ENCODE measurements around the gene MRPL45. TPM values are rescaled to one million over a fixed set of nuclear protein-coding genes. Genes with fewer than 3 reads are reported as not detected.

Gene MRPL45
- total RNA-seq, 2 experiments from 2014 or later: 45.0 to 46.6 TPM

DNA sequence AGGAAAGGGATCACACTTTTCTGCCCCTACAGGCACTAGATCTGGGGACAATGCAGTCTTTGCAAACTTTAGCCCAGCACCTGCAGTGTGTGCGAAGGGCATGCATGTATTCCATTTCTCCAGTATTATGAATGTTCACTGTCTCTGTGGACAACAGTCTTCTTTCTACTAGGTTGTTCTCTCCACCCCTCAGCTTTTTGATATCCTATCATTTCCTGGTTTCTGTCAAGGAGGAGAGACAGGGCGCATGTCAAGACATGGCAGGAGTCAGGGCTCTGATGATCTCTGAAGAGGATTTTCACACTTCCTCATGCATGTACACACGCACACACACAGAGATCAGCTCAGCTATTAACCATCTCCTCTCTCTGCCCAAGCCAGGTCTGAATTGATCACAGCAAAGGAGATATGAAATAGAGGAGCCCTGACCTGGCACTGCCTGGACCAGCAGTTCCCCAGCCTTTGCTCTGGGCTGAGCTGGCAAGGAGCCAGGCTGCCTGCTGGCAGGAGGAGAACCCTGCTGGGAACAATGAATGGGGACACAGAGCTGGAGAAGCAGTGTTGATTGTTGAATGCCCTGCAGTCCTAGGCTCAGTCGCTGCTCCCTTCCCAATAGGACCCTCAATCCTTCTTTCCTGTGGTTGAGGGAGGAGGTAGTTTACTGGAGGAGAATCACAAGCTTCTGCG lies 44.2 kb downstream of the MRPL45 start:
- no peak for DNase-seq
- intact Hi-C loops (cut with micrococcal nuclease): no loop called here
- Mint-ChIP-seq H3K27me3 (peaks cover 6% of the 10 kb centered on the region), H3K36me3 (no peaks in the 10 kb centered on the region), H3K4me3 (no peak overlapping the region), H3K27ac (no peak overlapping the region), H3K9me3 (no peaks in the 10 kb centered on the region), H3K4me1 (ENCODE audit: low read depth) (no peaks in the 10 kb centered on the region)
- ChIA-PET CTCF (interaction anchor here (0.6 kb wide), 1 partner anchor 8 kb away, joined by 3 read pairs; no protein-coding TSS in a partner anchor), POLR2A (no interaction called here)

- CTCF ChIA-PET: interaction anchor here (1.4 kb wide), 1 partner anchor 15 kb away, joined by 4 read pairs; no protein-coding TSS in a partner anchor
- H3K9me3 Mint-ChIP-seq: no peaks in the 10 kb centered on the region
- no peak for DNase-seq
- no peaks in the 10 kb centered on the region for H3K36me3 Mint-ChIP-seq
- H3K4me1 Mint-ChIP-seq (ENCODE audit: low read depth): no peaks in the 10 kb centered on the region
- POLR2A ChIA-PET: no interaction called here
- H3K4me3 Mint-ChIP-seq: no peak overlapping the region
- H3K27ac Mint-ChIP-seq: no peak overlapping the region
- intact Hi-C loops (cut with micrococcal nuclease): no loop called here
- peaks cover 6% of the 10 kb centered on the region for H3K27me3 Mint-ChIP-seq
These were observed 46.1 kb downstream of the MRPL45 start for GRCh38 chr17:38342886-38343607.

DNA sequence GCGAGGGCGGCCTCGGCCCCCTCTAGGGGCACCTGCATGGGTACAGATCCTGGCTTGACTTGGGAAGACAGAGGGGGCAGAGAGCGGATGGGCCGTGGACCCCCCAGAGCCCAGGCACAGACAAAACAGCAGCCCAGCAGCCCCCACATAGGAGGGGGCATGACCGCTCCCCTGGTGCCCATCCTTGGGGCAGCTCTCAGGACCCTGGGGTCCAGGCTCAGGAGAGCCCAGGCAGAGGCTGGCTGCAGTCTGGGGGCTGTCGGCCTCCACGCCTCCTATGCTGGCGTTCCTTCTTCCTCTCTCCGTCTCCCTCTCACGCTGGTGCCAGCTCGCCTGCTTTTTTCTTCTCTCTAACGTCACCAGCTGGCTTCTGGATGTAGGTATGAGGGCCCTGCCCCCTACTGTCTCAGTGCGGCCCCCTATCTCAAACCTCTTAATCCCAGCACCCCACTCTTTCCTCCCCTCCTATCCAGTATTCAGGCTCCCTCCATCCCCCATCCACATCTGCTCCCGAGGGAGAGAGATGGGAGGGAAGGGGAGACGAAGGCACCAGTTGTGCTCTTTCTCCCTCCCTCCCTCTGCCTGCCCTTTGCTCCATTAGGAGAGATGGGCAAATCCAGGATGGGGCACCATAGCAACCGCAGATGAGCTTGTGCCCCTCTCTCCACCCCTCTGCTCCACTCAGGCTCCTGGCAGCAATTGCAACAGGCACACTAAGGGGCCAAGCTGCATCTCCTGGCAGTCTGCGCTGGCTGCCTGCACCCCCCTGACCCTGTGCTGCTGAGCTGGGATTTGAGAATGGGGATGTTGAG lies 46.8 kb downstream of the MRPL45 start, which contains the start of gene GPR179:
Gene GPR179, minus strand, starts transcription at position 349 of the 812 bp plus-strand sequence. Its CDS starts 167 bp downstream, at position 182.
- DNase-seq: no peak
- Mint-ChIP-seq H3K27me3 (peaks cover 6% of the 10 kb centered on the region), H3K4me1 (ENCODE audit: low read depth) (peaks cover 1% of the 10 kb centered on the region), H3K4me3 (no peak within 1 kb of the TSS), H3K36me3 (no peaks in the 10 kb centered on the region), H3K27ac (no peak within 1 kb of the TSS), H3K9me3 (no peaks in the 10 kb centered on the region)
- CTCF ChIA-PET: interaction anchor here (1.2 to 1.4 kb wide), 2 partner anchors 16 to 70 kb away, joined by 4 read pairs; no protein-coding TSS in a partner anchor
- intact Hi-C loops (cut with micrococcal nuclease): no loop called here
- POLR2A ChIA-PET: interaction anchor here (1.1 kb wide), 1 partner anchor 10 kb away, joined by 3 read pairs; no protein-coding TSS in a partner anchor

- DNase-seq: no peak
- intact Hi-C loops (cut with micrococcal nuclease): no loop called here
- Mint-ChIP-seq H3K9me3 (no peaks in the 10 kb centered on the region), H3K4me3 (no peak overlapping the region), H3K4me1 (ENCODE audit: low read depth) (peaks cover 4% of the 10 kb centered on the region), H3K36me3 (no peaks in the 10 kb centered on the region), H3K27me3 (peaks cover 6% of the 10 kb centered on the region), H3K27ac (no peak overlapping the region)
- ChIA-PET POLR2A (interaction anchor here (1.1 kb wide), 1 partner anchor 9 kb away, joined by 3 read pairs; no protein-coding TSS in a partner anchor), CTCF (interaction anchor here (1.2 to 1.4 kb wide), 2 partner anchors 17 to 70 kb away, joined by 4 read pairs; no protein-coding TSS in a partner anchor)
These were observed 47.4 kb downstream of the MRPL45 start for GRCh38 chr17:38344420-38344745.

- Mint-ChIP-seq H3K27me3 (peaks cover 6% of the 10 kb centered on the region), H3K9me3 (no peaks in the 10 kb centered on the region), H3K4me1 (ENCODE audit: low read depth) (peaks cover 13% of the 10 kb centered on the region), H3K4me3 (no peak overlapping the region), H3K36me3 (no peaks in the 10 kb centered on the region), H3K27ac (no peak overlapping the region)
- ChIA-PET CTCF (interaction anchor here (0.9 to 12.0 kb wide), 3 partner anchors 24 to 75 kb away, joined by 3 to 265 read pairs (median 3); no protein-coding TSS in a partner anchor), POLR2A (interaction anchor here (0.7 kb wide), 1 partner anchor 1234 kb away, joined by 3 read pairs; no protein-coding TSS in a partner anchor)
- intact Hi-C loops (cut with micrococcal nuclease): loop anchor here (5.0 kb wide), 1 partner anchor 147 kb away; no protein-coding TSS in a partner anchor
- no peak for DNase-seq
These were observed 48.8 kb downstream of the MRPL45 start for GRCh38 chr17:38345743-38346142.

GRCh38 chr17:38349097-38349730 lies 52.2 kb downstream of the MRPL45 start:
- no peak overlapping the region for H3K4me3 Mint-ChIP-seq
- ChIA-PET POLR2A (interaction anchor here (0.7 to 1.9 kb wide), 4 partner anchors 10 to 66 kb away, joined by 3 to 7 read pairs (median 4); no protein-coding TSS in a partner anchor), CTCF (interaction anchor here (0.6 to 12.0 kb wide), 37 partner anchors 9 to 321 kb away, joined by 3 to 265 read pairs (median 5); partner anchors contain the start of gene ARHGAP23)
- peaks cover 2% of the 10 kb centered on the region for H3K27me3 Mint-ChIP-seq
- no peak overlapping the region for H3K27ac Mint-ChIP-seq
- intact Hi-C loops (cut with micrococcal nuclease): loop anchor here (1.0 to 5.0 kb wide), 2 partner anchors 65 to 143 kb away; no protein-coding TSS in a partner anchor
- no peaks in the 10 kb centered on the region for H3K36me3 Mint-ChIP-seq
- peaks cover 33% of the 10 kb centered on the region for H3K4me1 Mint-ChIP-seq (ENCODE audit: low read depth)
- H3K9me3 Mint-ChIP-seq: no peaks in the 10 kb centered on the region
- peak; percentile 92 for DNase-seq

DNA sequence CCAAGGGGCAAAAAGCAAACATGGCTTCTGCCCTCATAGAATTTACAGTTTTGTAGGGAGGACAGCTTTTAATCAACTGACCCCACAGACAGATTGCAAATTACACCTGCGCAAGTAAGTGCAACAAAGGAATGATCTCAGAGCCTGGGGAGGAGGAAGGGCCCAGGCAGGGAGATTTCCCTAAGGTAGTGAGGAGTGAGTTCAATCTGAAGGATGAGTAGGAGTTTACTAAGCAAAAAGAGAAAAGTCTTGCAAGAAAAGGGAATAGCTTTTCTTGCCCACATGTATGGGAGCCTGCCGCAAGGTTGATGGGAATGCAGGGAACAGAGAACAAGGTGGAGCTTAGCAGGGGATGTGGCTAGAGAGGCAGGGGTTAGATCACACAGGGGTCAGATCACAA lies 53.1 kb downstream of the MRPL45 start:
- ChIA-PET POLR2A (interaction anchor here (0.9 to 1.9 kb wide), 3 partner anchors 51 to 66 kb away, joined by 3 to 7 read pairs (median 6); no protein-coding TSS in a partner anchor), CTCF (interaction anchor here (0.7 to 12.0 kb wide), 19 partner anchors 11 to 320 kb away, joined by 3 to 265 read pairs (median 8); no protein-coding TSS in a partner anchor)
- intact Hi-C loops (cut with micrococcal nuclease): no loop called here
- Mint-ChIP-seq H3K9me3 (no peaks in the 10 kb centered on the region), H3K4me3 (peak overlapping the region; percentile 11), H3K4me1 (ENCODE audit: low read depth) (peaks cover 41% of the 10 kb centered on the region), H3K27ac (no peak overlapping the region), H3K27me3 (no peaks in the 10 kb centered on the region), H3K36me3 (no peaks in the 10 kb centered on the region)
- no peak for DNase-seq

DNA sequence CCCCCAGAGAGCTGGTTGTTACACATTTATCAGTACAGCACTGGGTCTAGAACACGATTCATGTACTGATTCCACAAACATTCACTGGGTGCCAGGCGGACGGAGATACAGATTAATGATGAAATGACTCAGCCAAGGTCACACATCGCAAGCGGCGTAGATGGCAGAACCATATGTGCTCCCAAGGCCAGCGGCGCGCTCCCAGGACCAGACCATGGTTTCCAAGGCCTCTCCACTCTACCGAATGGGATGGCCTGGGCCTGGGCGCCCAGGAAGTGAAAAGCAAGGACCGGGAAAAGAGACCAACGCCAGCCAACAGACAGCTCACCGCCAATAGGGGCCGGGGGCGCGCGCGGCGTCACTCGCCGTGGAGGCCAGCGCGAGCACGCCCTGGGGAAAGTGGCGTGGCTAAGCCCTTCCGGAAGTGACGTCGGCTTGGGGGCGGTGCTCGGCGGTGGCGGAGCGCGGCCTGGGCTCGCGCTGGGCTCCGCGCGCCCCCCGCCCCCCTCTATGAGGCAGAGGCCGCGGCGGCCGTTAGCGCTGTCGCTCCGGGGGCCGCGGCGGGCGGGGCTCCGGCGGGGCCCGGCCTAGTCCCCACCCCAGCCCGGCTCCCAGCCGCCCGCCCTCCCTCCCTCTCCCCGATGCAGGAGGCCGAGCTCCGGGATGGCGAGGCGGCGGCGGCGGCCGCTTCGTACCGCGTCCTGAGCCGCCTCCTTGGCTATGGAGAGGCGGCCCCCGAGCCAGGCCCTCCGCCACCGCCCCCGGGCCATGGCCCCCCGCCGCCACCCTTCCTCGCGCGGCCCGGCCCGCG lies 54.6 kb downstream of the MRPL45 start, which contains the start of gene SOCS7:
Gene SOCS7, plus strand, starts transcription at position 433 of the 811 bp plus-strand sequence. Its CDS starts 209 bp downstream, at position 642.
- H3K27ac Mint-ChIP-seq: peak within 1 kb of the TSS; percentile 90
- H3K4me3 Mint-ChIP-seq: peak within 1 kb of the TSS; percentile 94
- CTCF ChIA-PET: interaction anchor here (0.7 to 12.0 kb wide), 5 partner anchors 29 to 316 kb away, joined by 3 to 265 read pairs (median 4); no protein-coding TSS in a partner anchor
- no peaks in the 10 kb centered on the region for H3K27me3 Mint-ChIP-seq
- H3K9me3 Mint-ChIP-seq: no peaks in the 10 kb centered on the region
- POLR2A ChIA-PET: interaction anchor here (2.2 kb wide), 1 partner anchor 13 kb away, joined by 5 read pairs; no protein-coding TSS in a partner anchor
- peak; percentile 93 for DNase-seq
- no peaks in the 10 kb centered on the region for H3K36me3 Mint-ChIP-seq
- intact Hi-C loops (cut with micrococcal nuclease): no loop called here
- peaks cover 50% of the 10 kb centered on the region for H3K4me1 Mint-ChIP-seq (ENCODE audit: low read depth)

- Mint-ChIP-seq H3K9me3 (no peaks in the 10 kb centered on the region), H3K36me3 (no peaks in the 10 kb centered on the region), H3K27me3 (no peaks in the 10 kb centered on the region), H3K4me1 (ENCODE audit: low read depth) (peaks cover 58% of the 10 kb centered on the region), H3K4me3 (peak overlapping the region; percentile 71), H3K27ac (no peak overlapping the region)
- CTCF ChIA-PET: interaction anchor here (0.5 to 12.0 kb wide), 7 partner anchors 19 to 336 kb away, joined by 3 to 265 read pairs (median 5); no protein-coding TSS in a partner anchor
- peak; percentile 39 for DNase-seq
- intact Hi-C loops (cut with micrococcal nuclease): no loop called here
- POLR2A ChIA-PET: interaction anchor here (0.6 to 2.2 kb wide), 4 partner anchors 12 to 744 kb away, joined by 3 to 5 read pairs (median 3); partner anchors contain the start of gene SYNRG
These were observed 55.5 kb downstream of the MRPL45 start for GRCh38 chr17:38352245-38353085.
